Suppressor macrophage treated with lipopolysaccharide for 1 hour (primary cell): ENCODE results near the gene SHISA2.

Experiments used
- DNase-seq, 3 donors: peaks; one replicate each; pipeline ENCODE4 v3.0.0-alpha.2; 2020 to 2022

SHISA2 gene

DNA sequence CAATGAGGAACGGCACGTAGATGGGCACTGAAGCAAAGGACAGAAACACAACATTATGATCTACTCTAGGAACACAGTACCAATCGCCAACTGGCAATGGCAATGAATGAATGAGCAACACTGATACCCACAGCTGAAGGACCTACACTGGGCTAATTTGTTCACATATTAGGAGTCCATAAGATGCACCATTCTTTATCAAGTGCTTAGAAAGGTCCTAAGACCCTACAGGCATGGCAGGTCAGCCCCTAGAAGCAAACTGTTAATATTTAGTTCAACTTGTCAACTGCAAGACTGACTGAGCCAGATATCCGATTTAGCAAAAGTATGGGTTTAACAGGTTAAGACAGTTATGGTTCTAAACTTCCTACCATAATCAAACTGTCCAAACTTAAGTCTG, 4.8 kb downstream of the SHISA2 start:
- no peak for DNase-seq

DNA sequence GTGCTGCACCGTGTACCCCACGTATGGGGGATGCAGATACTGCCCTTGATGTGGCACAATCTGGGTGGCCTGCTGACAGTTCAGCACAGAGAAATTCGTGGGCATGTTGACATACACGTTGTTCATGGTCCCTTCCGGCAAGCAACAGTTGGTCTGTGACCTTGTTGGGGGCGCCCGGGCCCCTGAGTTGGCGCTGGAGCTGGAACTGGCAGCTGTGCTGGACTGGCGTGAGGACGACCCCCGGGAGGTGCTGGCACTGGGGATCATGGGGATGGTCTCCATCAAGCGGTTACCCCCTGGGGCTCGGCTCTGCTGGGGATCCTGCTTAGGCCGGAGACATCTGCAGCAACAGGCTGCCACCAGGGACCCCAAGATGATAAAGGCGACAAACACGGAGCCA, 5.2 kb downstream of the SHISA2 start:
- no peak for DNase-seq

DNA sequence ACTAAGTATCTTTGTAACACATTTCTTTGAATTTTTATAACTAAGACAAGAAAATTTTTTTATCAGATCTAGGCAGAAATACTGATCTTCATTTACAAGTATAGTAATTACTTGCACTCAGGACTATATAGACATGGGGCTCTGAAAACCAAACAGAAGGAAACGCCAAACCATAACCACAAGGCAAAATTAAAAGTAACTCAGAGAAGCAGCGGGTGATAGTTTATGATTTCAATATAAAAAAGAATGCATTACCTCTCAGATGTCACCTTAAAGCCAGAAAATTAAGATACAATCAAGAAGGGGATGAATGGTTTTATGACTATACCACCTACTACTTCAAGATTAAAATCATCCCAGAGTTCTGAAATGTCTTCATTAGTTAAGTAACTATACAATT, 6.7 kb downstream of the SHISA2 start:
- DNase-seq, result no peak

DNA sequence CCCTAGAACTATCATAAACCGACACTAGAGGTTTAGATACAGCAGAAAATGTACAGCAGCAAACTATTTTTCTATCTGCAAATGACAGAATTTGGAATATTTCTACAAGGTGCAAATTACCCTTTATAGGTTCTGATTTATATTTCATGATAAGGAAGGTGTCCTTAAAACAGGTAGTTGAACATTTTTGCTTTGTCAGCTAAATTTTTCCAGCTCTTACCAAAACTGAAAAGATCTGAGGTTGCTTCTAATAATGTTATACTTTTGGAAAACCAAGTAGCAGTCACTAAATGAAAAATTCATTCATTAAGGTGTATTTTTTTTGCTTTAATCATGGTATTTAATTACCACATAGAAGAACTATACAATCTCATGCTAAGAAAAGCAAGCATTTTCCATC, 9.0 kb downstream of the SHISA2 start:
- no peak for DNase-seq

DNA sequence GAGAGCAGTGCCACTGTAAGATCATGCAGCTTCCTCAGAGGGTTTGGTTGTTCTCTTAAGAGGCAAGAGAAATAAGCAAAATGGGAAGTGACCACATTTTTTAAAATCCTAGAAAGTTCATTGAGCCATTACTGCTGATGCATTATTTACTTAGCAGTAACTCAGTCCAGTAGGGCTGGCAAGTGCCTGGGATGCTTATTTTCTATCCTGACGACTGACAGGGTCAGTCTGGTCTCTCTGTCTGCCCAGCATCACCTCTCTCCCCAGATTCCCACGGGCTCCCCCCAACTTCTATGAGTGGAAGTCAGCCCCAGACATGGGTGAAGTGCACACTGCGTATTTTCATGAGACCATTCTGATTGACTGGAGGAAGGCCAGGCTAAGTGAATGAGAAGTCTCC, 10.4 kb downstream of the SHISA2 start:
- no peak for DNase-seq

DNA sequence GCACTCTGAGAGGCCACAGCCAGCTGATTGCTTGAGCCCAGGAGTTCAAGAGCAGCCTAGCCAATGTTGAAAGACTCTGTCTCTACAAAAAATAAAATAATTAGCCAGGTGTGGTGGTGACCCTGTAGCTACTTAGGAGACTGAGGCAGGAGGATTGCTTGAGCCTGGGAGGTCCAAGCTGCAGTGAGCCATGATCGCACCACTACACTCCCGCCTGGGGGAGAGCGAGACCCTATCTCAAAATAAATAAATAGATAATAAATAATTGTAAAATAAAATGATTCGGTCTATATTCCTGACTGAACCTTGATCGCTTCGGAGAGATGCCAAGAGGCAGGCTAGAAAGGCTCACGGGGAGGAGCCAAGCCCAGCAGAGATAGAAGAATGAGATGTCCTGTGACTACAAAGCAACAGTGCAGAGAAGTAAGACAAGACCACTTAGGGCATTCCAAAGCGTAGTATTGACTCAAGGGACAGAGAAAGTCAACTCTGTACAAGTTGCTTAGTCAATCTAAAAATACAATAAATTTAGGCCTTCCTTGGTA, 12.8 kb downstream of the SHISA2 start:
- DNase-seq, result no peak

DNA sequence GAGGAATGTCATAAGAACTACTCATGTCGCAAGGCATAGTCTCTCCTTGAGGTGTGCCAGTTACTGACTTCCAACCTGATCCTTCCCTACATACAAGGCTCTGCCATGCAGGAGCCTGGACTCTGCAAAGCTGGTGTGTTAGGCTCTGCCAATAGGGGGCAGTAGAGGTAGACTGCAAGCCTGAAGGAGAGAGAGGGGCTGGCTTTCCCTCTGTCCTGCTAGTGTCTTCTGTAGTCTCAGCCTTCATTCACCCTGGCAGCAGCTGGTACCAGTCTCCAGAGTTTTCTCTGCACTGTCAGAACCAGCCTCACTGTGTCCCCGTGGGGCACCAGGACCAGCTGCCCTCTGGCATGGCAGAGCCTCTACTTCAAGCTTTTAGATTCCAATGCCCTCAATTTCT, 14.5 kb downstream of the SHISA2 start:
- DNase-seq, result peak in 2 of 3 donors; percentile 21 to 28

DNA sequence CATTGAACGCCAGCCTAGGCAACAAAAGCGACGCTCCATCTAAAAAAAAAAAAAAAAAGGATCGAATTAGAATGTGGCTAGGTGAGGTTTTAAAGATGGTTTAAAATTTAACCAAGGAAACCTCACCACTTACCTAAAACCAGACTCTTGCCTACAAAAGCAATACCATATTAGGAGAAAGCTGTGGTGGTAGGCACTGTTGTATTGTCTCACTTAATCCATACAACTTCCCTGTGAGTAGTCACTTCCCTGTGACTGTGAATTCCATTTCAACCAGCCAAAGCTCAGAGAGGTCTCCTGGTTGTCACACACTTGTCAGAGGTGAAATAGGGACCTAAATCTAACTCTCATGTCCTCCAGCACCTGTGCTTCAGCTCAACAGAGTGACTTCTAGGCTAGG, 15.4 kb downstream of the SHISA2 start:
- no peak for DNase-seq

DNA sequence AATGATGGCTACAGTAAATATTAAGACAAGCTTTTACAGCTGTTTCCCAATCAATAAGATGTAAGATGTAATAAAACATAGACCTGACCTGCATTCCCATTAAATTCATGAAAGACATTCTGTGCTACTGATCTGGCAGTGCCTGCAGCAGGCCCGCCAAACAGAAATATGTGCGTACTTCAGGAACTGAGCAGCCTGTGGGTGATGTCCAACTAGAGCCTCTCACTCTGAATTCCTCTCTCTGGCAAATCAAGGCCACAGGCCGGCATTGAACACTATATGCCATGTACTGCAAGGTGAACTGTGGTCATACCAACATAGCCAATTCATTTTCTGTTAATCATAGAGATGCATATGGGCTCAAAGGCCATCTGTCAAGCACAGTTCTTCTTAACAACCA, 17.8 kb downstream of the SHISA2 start:
- DNase-seq, result no peak

DNA sequence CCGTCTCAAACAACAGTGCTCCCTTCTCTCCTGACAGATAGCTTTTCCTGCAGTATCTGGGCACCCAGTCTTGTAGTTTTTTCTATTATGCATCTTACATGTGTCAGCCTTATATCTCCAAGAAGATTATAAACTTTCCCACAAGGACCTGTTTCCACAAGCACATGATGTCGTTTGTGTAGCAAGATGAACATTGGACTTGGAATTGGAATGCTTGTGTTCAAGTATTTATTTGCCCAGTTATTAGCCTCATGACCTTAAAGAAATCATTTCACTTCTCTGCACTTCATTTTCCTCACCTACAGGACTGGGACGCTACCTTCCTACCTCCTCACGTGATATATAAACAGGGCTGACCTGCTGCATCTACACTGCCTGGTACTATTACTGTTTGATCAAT, 21.5 kb downstream of the SHISA2 start:
- no peak for DNase-seq

DNA sequence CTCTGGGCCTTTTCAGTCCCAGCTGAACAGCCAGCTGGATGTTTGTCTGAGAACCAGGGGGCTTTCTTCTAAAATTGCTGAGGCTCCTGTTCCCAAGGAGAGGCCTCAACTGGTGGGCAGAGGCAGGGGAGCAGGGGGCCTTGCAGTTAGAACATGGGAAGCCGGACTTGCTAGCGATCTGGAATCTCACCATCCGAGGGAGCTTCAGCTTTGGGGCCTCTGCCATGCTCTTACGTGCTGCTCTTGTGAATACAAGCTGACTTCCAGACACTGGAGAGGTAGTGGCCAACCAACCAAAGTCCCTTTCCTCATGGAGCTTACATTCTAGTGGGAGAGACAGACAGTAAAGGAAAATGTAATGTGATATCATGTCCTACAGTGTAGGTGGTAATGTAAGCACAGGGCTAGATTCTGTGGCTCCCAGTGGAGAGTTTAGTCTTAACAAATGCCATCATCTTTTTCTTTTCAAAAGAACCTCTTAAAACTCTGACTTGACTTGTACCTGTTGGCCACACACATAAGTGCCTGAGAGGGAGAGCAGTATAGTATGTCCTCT, 22.2 kb downstream of the SHISA2 start:
- DNase-seq, result no peak

DNA sequence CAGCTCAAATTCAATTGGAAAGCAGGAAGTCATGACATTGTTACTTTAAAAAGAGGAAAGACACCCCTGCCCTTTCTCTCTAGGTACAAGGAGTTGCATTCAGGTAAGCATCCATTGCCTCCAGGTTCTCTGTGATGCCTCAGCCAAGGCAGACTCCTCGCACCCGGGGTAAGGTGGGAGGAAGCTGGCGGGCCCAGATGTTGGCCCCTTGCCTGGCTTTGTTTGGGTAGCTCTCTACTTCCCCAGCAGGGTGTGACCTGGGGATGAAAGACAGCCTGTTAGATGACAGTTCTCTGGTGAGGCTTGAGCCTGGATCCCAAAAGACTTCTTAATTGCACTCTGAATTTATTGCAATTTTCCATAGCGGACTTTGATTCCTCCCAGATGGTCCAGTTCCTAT, 25.6 kb downstream of the SHISA2 start:
- no peak for DNase-seq

DNA sequence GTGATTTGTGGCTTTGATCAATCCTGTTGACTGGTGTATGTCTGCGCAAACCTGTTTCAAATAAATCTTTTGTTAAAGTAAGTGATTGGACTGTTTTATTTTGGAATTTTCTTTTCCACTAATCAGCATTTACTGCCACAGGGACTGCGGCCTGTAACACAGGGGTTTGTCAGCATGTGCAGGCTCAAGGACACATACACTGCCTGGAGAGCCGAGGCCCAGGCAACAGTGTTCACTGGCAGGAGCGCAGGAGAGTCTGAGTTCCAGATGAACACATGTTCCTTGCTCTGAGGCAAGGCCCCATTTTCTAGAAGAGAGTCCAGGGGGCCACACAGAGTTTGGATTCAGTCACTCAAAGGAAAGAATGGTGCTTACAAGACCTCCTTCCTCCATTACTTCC, 26.0 kb downstream of the SHISA2 start:
- DNase-seq, result no peak

DNA sequence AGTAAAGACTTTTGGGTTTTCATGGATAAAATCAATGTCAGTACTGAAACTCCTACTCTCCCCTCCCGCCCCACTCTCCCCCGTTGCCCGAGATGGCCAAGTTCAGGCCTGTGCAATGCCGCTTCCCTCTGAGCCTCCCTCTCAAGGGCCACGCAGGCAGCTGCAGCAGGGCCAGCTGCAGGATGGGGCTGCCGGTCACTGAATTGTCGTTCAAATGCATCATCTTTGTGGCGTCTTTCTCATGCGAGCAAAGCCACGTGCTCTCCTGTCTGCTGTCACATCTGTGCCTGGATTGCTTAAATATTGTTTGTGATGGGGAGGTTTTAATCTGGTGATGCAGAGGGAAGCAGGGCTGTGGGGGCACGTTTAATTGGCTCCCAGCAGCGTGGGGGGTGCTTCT, 26.6 kb downstream of the SHISA2 start:
- no peak for DNase-seq

DNA sequence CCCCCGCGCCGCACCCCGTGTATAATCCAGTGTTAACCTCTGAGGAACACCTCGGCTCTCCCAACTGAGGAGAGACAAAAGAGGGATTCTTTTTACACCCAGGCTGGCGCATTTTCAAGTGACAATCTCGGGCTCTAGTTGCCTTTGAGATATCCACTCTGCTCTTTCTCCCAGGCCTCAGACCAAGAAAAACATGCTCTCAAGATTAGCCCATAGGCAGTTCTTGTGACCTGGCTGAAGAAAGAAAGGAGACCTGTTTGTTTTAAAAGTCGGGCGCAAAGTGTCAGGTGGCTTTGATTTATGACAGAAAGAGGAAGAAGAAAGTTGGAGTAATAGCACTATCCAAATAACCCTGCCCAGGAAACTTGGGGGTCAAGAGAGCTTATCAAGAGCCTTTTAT, 27.3 kb downstream of the SHISA2 start:
- no peak for DNase-seq

DNA sequence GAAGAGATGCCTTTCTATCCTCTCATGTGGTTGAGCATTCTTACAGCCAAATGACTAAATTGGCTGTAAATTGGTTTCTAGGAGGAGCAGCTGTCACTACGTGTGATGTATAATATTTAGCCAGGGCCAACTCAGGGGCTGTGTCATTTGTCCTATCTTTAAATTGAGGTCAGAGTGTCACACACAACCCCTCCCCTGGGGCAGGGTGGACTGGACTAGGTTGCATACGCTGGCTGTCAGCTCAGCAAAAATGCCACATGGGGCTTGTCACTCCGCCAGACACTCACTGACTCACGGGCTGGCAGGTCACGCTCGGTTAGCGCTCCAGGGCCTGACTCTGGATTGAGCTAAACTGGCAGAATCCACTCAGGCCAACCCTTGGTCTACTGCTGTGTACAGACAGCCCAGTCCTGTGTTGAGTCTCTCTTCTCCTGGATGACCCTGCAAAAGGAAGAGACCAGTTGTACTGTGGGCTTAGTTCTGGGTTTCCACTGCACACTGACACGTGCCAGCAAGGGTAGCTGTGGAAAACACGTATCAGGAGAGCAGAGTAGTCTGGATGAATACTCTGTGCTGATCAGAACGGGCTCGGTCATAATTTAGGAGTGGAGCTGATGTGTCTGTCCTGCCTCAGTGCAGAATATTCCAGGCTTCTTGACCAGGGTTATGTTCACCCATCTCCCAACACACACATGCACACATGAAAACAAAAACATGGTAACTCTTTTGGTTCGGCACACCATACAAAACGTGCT, 29.1 kb downstream of the SHISA2 start:
- DNase-seq, result no peak

DNA sequence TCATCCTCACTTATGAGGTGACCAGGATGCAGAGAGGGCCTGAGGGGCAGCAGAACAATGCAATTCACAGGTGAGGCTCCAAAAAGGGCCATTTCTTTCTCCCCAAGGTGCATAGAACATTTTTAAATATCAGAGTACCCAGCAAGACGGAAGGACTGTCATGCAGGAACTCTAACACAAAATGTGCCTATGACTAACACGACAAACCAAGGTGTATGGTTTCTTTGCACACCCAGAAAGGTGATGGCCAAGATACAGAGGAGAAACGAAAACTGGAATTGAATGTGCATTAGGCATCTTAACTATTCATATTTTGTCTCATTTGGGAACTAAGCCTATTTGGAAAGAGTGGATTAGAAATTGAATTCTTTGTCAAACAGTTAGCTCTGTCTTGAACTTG, 29.9 kb downstream of the SHISA2 start:
- no peak for DNase-seq

DNA sequence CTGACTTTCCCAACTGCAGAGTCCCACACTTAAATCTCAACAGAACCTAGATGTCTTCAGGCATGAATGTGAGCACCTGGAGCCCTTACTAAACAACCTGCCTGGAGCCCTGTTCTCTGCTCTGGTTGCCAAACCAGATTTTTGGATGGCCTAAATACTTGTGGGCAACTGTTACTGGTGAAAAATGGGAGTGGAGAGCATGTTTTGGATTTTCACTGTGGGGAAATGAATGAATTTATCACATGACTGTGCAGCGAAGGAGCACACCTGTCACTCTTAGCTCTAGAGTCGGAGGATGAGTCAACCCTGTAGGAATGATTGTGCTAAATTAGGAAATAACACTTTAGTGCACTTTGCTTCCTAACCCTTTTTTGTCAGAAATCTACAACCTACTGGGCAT, 30.3 kb downstream of the SHISA2 start:
- DNase-seq, result no peak

DNA sequence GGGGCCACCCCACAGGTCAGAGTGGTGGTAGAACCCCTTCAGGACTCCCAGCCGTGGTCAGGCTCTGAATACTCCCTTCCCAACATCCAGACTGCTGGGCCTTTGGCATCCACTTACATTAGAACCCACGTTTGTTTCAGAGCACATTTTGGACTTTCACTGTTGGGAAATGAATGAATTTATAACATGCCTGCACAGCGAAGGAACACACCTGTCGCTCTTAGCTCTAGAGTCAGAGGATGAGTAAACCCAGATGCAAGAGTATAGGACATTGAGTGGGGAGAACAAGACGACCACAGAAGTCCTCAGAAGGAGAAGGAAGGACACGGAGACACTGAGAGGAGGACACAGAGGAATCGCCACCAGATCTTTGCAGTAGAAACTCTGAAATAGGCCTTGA, 30.9 kb downstream of the SHISA2 start:
- no peak for DNase-seq

DNA sequence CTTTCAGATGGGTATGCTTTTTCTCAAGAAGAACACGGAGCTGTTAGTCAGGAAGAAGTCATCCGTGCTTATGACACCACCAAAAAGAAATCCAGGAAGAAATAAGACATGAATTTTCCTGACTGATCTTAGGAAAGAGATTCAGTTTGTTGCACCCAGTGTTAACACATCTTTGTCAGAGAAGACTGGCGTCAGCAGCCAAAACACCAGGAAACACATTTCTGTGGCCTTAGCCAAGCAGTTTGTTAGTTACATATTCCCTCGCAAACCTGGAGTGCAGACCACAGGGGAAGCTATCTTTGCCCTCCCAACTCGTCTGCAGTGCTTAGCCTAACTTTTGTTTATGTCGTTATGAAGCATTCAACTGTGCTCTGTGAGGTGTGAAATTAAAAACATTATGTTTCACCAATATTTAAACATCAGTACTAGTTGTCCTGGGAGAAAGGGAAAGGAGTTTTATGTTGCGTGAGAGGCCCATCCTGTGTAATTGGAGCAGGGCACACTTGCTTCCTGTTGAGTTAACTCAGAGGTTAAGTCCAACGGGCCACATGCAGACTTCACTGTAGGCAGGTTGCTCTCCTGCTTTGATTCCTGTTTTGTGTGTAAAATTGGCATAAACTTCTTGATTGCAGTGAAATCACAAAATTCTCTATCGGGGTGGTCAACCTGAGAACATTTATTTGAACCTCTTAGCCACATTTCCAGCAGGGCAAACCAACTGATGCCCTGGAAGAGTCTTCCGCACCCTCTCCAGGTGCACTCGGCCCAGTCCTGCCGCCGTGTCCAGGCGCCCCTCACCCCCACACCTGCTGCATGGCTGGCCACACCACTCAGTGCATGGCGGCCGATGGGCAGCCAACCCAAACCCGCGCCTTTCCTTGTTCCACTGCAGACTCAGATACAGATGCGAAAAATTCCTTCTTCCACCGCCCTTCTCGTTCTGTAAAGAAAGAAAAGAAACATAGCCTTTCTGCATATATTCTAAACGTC, 31.6 kb downstream of the SHISA2 start:
- DNase-seq, result no peak

DNA sequence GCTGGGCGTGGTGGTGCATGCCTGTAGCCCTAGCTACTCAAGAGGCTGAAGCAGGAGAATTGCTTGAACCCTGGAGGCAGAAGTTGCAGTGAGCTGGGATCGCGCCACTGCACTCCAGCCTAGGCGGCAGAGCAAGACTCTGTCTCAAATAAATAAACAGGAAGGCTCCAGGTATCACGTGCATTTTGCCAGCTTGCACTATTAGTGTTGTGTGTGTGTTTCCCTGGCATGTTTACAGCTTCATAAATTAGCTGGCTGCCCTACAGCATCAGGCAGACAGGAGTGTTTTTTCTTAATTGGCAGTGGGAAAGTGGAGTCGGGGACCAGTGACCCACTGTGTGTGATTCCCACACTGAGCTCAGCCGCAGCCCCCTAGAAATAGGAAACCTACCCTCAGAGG, 32.6 kb downstream of the SHISA2 start:
- DNase-seq, result no peak

DNA sequence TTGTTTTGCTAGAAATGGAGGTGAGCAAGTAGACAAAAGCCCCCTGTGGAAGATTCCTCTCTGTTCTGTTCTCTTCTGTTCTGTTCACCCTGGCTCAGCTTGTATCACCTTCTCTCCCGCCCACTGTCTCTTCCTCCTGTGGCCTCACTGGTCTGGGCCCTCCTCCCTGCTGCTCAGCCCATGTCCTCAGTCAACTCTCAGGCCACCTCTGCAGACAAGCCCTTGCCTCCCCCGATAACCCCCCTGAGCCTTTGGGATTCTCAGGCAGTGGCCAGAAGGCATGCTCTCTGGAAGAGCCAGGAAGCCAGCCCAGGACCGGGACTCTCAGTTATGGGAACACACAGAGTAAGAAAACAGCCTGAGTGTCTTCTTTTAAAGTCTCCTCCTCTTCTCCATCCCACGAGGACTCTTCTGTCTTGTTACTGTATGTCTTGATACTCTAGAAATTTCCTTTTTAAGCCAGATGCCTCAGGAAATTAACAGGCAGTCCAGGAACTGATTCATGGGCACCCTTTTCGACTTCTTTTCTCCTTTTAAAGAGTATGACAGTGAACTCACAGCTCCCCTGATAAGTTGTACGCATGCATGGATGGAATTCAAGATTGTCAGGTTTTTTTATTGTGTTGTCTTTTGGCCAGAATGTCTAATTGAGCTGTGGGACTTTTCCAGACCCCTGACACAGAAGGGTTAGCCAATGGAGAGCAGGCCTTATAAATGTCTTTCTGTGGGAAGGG, 33.7 kb downstream of the SHISA2 start:
- DNase-seq, result no peak
